ENCODE measurements around the gene NATD1.

NATD1 gene

GRCh38 chr17:21271454-21272183, 18.4 kb upstream of the NATD1 start:
- no peak overlapping the region for H2AFZ ChIP-seq (ENCODE audit: low read length, unreplicated experiment)
- no peak overlapping the region for H3K4me3 ChIP-seq (ENCODE audit: low read depth, low read length)
- H3K27ac ChIP-seq (ENCODE audit: low read depth, low read length): no peak overlapping the region
- peaks cover 3% of the 10 kb centered on the region for H3K4me1 ChIP-seq (ENCODE audit: control insufficient read depth, insufficient read depth, low read length, unreplicated experiment)
- H3K27me3 ChIP-seq (ENCODE audit: insufficient read depth, low read length): no peaks in the 10 kb centered on the region
- H3K36me3 ChIP-seq (ENCODE audit: insufficient read depth, low read length): no peaks in the 10 kb centered on the region
- H3K79me2 ChIP-seq (ENCODE audit: control insufficient read depth, insufficient read depth, low read length, unreplicated experiment): no peaks in the 10 kb centered on the region

GRCh38 chr17:21269394-21269793, 16.2 kb upstream of the NATD1 start:
- Histone ChIP-seq H3K36me3 (ENCODE audit: insufficient read depth, low read length) (no peaks in the 10 kb centered on the region), H3K4me3 (ENCODE audit: low read depth, low read length) (no peak overlapping the region), H3K27ac (ENCODE audit: low read depth, low read length) (no peak overlapping the region), H3K4me1 (ENCODE audit: control insufficient read depth, insufficient read depth, low read length, unreplicated experiment) (no peaks in the 10 kb centered on the region), H3K79me2 (ENCODE audit: control insufficient read depth, insufficient read depth, low read length, unreplicated experiment) (no peaks in the 10 kb centered on the region), H3K27me3 (ENCODE audit: insufficient read depth, low read length) (no peaks in the 10 kb centered on the region), H2AFZ (ENCODE audit: low read length, unreplicated experiment) (no peak overlapping the region)

GRCh38 chr17:21268596-21269188, 15.5 kb upstream of the NATD1 start:
- Histone ChIP-seq H3K4me3 (ENCODE audit: low read depth, low read length) (no peak overlapping the region), H3K36me3 (ENCODE audit: insufficient read depth, low read length) (no peaks in the 10 kb centered on the region), H2AFZ (ENCODE audit: low read length, unreplicated experiment) (no peak overlapping the region), H3K4me1 (ENCODE audit: control insufficient read depth, insufficient read depth, low read length, unreplicated experiment) (peaks cover 2% of the 10 kb centered on the region), H3K79me2 (ENCODE audit: control insufficient read depth, insufficient read depth, low read length, unreplicated experiment) (no peaks in the 10 kb centered on the region), H3K27me3 (ENCODE audit: insufficient read depth, low read length) (no peaks in the 10 kb centered on the region), H3K27ac (ENCODE audit: low read depth, low read length) (no peak overlapping the region)

GRCh38 chr17:21263376-21263775, 10.2 kb upstream of the NATD1 start:
- no peaks in the 10 kb centered on the region for H3K79me2 ChIP-seq (ENCODE audit: control insufficient read depth, insufficient read depth, low read length, unreplicated experiment)
- H3K36me3 ChIP-seq (ENCODE audit: insufficient read depth, low read length): no peaks in the 10 kb centered on the region
- peaks cover 7% of the 10 kb centered on the region for H3K4me1 ChIP-seq (ENCODE audit: control insufficient read depth, insufficient read depth, low read length, unreplicated experiment)
- no peak overlapping the region for H2AFZ ChIP-seq (ENCODE audit: low read length, unreplicated experiment)
- no peaks in the 10 kb centered on the region for H3K27me3 ChIP-seq (ENCODE audit: insufficient read depth, low read length)
- H3K4me3 ChIP-seq (ENCODE audit: low read depth, low read length): no peak overlapping the region
- no peak overlapping the region for H3K27ac ChIP-seq (ENCODE audit: low read depth, low read length)

- Histone ChIP-seq H3K79me2 (ENCODE audit: control insufficient read depth, insufficient read depth, low read length, unreplicated experiment) (no peaks in the 10 kb centered on the region), H3K27me3 (ENCODE audit: insufficient read depth, low read length) (no peaks in the 10 kb centered on the region), H3K4me1 (ENCODE audit: control insufficient read depth, insufficient read depth, low read length, unreplicated experiment) (peaks cover 10% of the 10 kb centered on the region), H3K4me3 (ENCODE audit: low read depth, low read length) (no peak overlapping the region), H3K36me3 (ENCODE audit: insufficient read depth, low read length) (no peaks in the 10 kb centered on the region), H2AFZ (ENCODE audit: low read length, unreplicated experiment) (no peak overlapping the region), H3K27ac (ENCODE audit: low read depth, low read length) (no peak overlapping the region)
Observed at GRCh38 chr17:21262259-21262993, 9.2 kb upstream of the NATD1 start.

GRCh38 chr17:21258593-21258992, 5.4 kb upstream of the NATD1 start:
- Histone ChIP-seq H3K4me3 (ENCODE audit: low read depth, low read length) (no peak overlapping the region), H3K27ac (ENCODE audit: low read depth, low read length) (no peak overlapping the region), H3K36me3 (ENCODE audit: insufficient read depth, low read length) (no peaks in the 10 kb centered on the region), H3K27me3 (ENCODE audit: insufficient read depth, low read length) (no peaks in the 10 kb centered on the region), H3K4me1 (ENCODE audit: control insufficient read depth, insufficient read depth, low read length, unreplicated experiment) (peaks cover 13% of the 10 kb centered on the region), H2AFZ (ENCODE audit: low read length, unreplicated experiment) (no peak overlapping the region), H3K79me2 (ENCODE audit: control insufficient read depth, insufficient read depth, low read length, unreplicated experiment) (no peaks in the 10 kb centered on the region)

GRCh38 chr17:21253646-21254441, 634 bp upstream of the NATD1 start:
- H3K79me2 ChIP-seq (ENCODE audit: control insufficient read depth, insufficient read depth, low read length, unreplicated experiment): no peaks in the 10 kb centered on the region
- H2AFZ ChIP-seq (ENCODE audit: low read length, unreplicated experiment): peak overlapping the region; percentile 94
- peak overlapping the region; percentile 78 for H3K4me3 ChIP-seq (ENCODE audit: low read depth, low read length)
- no peaks in the 10 kb centered on the region for H3K27me3 ChIP-seq (ENCODE audit: insufficient read depth, low read length)
- H3K4me1 ChIP-seq (ENCODE audit: control insufficient read depth, insufficient read depth, low read length, unreplicated experiment): peaks cover 25% of the 10 kb centered on the region
- no peak overlapping the region for H3K27ac ChIP-seq (ENCODE audit: low read depth, low read length)
- H3K36me3 ChIP-seq (ENCODE audit: insufficient read depth, low read length): no peaks in the 10 kb centered on the region

- Histone ChIP-seq H3K4me3 (ENCODE audit: low read depth, low read length) (peak overlapping the region; percentile 78), H3K27ac (ENCODE audit: low read depth, low read length) (no peak overlapping the region), H3K4me1 (ENCODE audit: control insufficient read depth, insufficient read depth, low read length, unreplicated experiment) (peaks cover 22% of the 10 kb centered on the region), H3K36me3 (ENCODE audit: insufficient read depth, low read length) (no peaks in the 10 kb centered on the region), H2AFZ (ENCODE audit: low read length, unreplicated experiment) (peak overlapping the region; percentile 73), H3K27me3 (ENCODE audit: insufficient read depth, low read length) (no peaks in the 10 kb centered on the region), H3K79me2 (ENCODE audit: control insufficient read depth, insufficient read depth, low read length, unreplicated experiment) (no peaks in the 10 kb centered on the region)
Observed at GRCh38 chr17:21252289-21252795, 868 bp downstream of the NATD1 start.

GRCh38 chr17:21251337-21252010, 1.7 kb downstream of the NATD1 start:
- no peak overlapping the region for H3K4me3 ChIP-seq (ENCODE audit: low read depth, low read length)

GRCh38 chr17:21250854-21251253, 2.4 kb downstream of the NATD1 start:
- Histone ChIP-seq H3K27me3 (ENCODE audit: insufficient read depth, low read length) (no peaks in the 10 kb centered on the region), H3K36me3 (ENCODE audit: insufficient read depth, low read length) (no peaks in the 10 kb centered on the region), H2AFZ (ENCODE audit: low read length, unreplicated experiment) (no peak overlapping the region), H3K4me3 (ENCODE audit: low read depth, low read length) (no peak overlapping the region), H3K79me2 (ENCODE audit: control insufficient read depth, insufficient read depth, low read length, unreplicated experiment) (no peaks in the 10 kb centered on the region), H3K27ac (ENCODE audit: low read depth, low read length) (no peak overlapping the region), H3K4me1 (ENCODE audit: control insufficient read depth, insufficient read depth, low read length, unreplicated experiment) (peaks cover 16% of the 10 kb centered on the region)

More at GRCh38 chr17:21251337-21252010, 1.7 kb downstream of the NATD1 start:
- Histone ChIP-seq H2AFZ (ENCODE audit: low read length, unreplicated experiment) (no peak overlapping the region), H3K27me3 (ENCODE audit: insufficient read depth, low read length) (no peaks in the 10 kb centered on the region), H3K4me1 (ENCODE audit: control insufficient read depth, insufficient read depth, low read length, unreplicated experiment) (peaks cover 17% of the 10 kb centered on the region), H3K27ac (ENCODE audit: low read depth, low read length) (no peak overlapping the region), H3K79me2 (ENCODE audit: control insufficient read depth, insufficient read depth, low read length, unreplicated experiment) (no peaks in the 10 kb centered on the region), H3K36me3 (ENCODE audit: insufficient read depth, low read length) (no peaks in the 10 kb centered on the region)

All from ACC112 (cell line).